Spinal cord (tissue), 10 donors: ENCODE data around the gene CLMN. TPM values are rescaled to one million over a fixed set of nuclear protein-coding genes. Genes with fewer than 3 reads are reported as not detected.

Experiments
- DNase-seq, 6 donors: peaks; one replicate each; pipeline versions ENCODE4 v3.0.0 to v3.0.0-alpha.2; 2013 to 2015; ENCODE audit warnings: low spot score in 6 of 6, low read depth in 4 of 6
- H3K27ac ChIP-seq: one replicate; pipeline ENCODE4 v1.5.1; 2013; ENCODE audit warnings: low read depth, low read length, control low read depth
- H3K27me3 ChIP-seq: one replicate; pipeline ENCODE4 v1.6.1; 2013; ENCODE audit warnings: low read length; ENCODE audit not compliant: control insufficient read depth, insufficient read depth
- H3K36me3 ChIP-seq: one replicate; pipeline ENCODE4 v1.6.1; 2013; ENCODE audit warnings: low read length; ENCODE audit not compliant: control insufficient read depth, insufficient read depth
- H3K4me1 ChIP-seq: one replicate; pipeline ENCODE4 v1.6.1; 2013; ENCODE audit warnings: low read length; ENCODE audit not compliant: control insufficient read depth, insufficient read depth
- H3K4me3 ChIP-seq: one replicate; pipeline ENCODE4 v1.5.1; 2013; ENCODE audit warnings: low read depth, low read length, control low read depth
- H3K9me3 ChIP-seq: one replicate; pipeline ENCODE4 v1.6.1; 2013; ENCODE audit warnings: low read length; ENCODE audit not compliant: control insufficient read depth, insufficient read depth
- WGBS: methylation state at CpG from one replicate; pipeline ENCODE4 v1.1.5; 2013; ENCODE audit warnings: missing lambda C conversion rate; ENCODE audit not compliant: insufficient coverage; 5-methylcytosine and 5-hydroxymethylcytosine counted together
- polyA plus RNA-seq, 2 donors: library from polyadenylated mRNA; unstranded; fragments of 120-200 nt; gene quantifications; one replicate each; pipeline ENCODE4 v1.2.1, GENCODE V29; 2013; ENCODE audit not compliant: insufficient read length in 2 of 2
- total RNA-seq, 2 donors: library from RNA; depleted of rRNA in 1 of 2; stranded (reverse); fragments of 120-200 nt in 1 of 2; fragments of >200 nt in 1 of 2; gene quantifications; one replicate each; pipeline versions ENCODE4 v1.2.3 to v1.2.4, GENCODE V29; 2013 to 2014
- donor health status: healthy.

Gene CLMN
- total and polyA plus RNA-seq, 4 donors, result 4.1 to 18.8 (median 8.6) TPM

GRCh38 chr14:95221531-95221930, 98.2 kb downstream of the CLMN start:
- peaks cover 26% of the 10 kb centered on the region for H3K4me1 ChIP-seq
- peak in 1 of 6 donors; percentile 39 for DNase-seq
- WGBS, result 46% methylated on average over 12 of the region's 12 CpGs
- H3K9me3 ChIP-seq, result no peaks in the 10 kb centered on the region
- no peak overlapping the region for H3K4me3 ChIP-seq
- peaks cover 2% of the 10 kb centered on the region for H3K27me3 ChIP-seq
- peak overlapping the region; percentile 47 for H3K27ac ChIP-seq
- no peaks in the 10 kb centered on the region for H3K36me3 ChIP-seq

DNA sequence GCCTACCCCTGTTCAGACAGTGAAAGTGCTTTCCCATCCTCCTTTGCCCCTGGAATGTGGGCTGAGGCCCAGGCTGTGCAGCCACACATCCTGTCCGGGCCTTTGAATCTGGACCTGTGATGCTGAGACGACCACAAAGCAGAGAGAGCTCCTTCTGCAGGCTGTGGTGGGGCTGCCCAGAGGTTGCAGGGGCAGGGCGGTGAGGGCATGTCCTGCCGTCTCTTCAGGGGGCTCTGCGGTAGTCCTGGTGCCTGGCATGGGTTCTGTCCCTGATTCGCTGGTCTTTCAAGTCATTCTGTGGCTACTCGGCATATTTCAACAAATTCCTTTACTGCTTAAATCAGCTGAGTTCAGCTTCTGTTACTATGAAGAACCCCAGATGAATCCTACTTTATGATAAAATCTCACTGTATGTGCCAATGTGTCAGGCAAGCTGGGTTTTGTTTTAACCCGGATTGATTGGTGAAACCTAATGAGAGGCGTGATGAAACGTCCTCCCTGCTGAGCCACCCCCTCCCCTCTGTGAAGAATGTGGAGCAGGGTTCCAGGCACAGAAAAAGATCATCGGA, 99.0 kb downstream of the CLMN start:
- Histone ChIP-seq H3K9me3 (no peaks in the 10 kb centered on the region), H3K36me3 (no peaks in the 10 kb centered on the region), H3K27me3 (peaks cover 2% of the 10 kb centered on the region), H3K4me3 (no peak overlapping the region), H3K4me1 (peaks cover 25% of the 10 kb centered on the region), H3K27ac (no peak overlapping the region)
- WGBS, result 41% methylated on average over 9 of the region's 11 CpGs
- no peak for DNase-seq

DNA sequence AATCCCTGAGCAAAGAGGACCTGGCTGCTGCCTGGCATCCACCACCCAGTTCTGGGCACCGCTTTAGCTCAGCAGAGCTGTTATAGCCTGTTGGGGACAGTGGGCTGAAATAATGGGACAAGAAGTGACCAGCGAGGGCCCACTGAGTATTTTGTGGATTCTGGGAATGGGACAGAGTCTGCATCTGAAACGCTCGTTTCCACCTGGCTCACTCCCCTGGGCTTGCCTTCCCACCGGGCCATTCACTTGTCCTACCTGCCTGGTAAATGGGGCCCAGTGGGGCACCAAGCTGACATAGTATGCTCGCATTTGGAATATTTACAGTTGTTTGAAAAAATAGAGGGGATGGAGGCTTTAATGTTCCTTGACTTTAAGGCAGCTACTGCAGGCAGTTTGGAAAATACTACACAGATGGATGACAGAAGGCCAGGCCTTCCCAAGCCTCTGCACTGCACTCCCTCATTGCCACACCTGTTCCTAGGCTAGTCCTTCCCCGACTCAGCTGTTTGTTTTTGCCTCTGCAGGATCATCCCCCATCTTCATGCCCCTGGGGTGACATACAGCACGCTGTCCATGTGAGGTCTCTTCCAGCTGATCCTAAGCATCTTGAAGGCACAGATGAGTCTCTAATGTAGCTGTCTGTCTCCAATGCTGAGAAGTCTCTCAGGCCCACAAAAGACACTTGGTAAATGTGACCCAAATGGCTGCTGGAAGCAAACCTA, 101.1 kb downstream of the CLMN start:
- H3K27ac ChIP-seq, result no peak overlapping the region
- 73% methylated on average over 7 of the region's 8 CpGs for WGBS
- no peak for DNase-seq

DNA sequence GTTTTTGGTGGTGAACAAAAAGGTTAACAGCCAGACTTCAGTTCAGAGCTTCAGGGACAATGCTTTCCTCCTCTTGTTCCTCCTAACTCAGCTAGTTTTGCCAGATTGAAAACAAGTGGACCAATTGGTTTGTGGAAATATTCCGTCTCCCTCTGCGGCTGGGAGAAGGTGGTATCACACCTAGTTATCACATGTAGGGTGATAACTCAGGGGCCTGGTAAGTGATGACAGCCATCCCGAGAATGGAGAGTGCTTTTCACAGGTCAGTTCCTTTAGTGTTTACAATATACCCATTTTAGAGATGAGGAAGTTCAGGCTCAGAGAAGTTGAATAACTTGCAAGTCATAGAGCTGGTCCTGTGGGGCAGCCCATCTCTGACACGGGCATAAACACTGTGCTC, 101.7 kb downstream of the CLMN start:
- DNase-seq, result no peak
- Histone ChIP-seq H3K27ac (no peak overlapping the region), H3K4me1 (peaks cover 25% of the 10 kb centered on the region), H3K4me3 (no peak overlapping the region), H3K9me3 (no peaks in the 10 kb centered on the region), H3K27me3 (peaks cover 2% of the 10 kb centered on the region), H3K36me3 (no peaks in the 10 kb centered on the region)
- WGBS, result 78% methylated on average over 2 of the region's 4 CpGs

More for the DNA sequence above, 101.1 kb downstream of the CLMN start:
- H3K36me3 ChIP-seq, result no peaks in the 10 kb centered on the region
- H3K4me1 ChIP-seq, result peaks cover 25% of the 10 kb centered on the region
- H3K27me3 ChIP-seq, result peaks cover 2% of the 10 kb centered on the region
- no peak overlapping the region for H3K4me3 ChIP-seq
- H3K9me3 ChIP-seq, result no peaks in the 10 kb centered on the region

DNA sequence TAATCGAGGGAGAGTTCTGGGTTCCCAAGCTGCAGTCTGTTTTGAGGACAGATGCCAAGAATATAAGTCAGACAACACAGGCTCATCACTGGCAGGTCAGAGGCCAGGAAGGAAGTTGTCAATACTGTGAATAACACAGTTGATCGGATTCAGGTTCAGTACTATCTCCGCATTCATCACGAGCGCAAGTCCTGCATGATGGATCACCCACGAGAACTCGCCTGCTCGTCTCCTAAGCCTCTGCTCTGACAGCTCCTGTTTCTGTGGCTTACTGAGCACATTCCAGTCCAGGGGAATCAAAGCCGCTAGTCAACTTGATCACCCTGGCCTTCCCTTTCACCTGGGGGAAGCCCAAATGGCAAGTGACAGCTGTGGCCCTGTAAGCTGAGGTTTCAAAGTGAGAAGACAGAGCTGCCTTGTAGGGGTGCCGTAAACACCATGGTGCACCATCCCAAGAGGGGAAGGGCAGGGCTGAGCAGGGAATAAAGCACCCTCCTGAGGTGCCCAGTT, 102.3 kb downstream of the CLMN start:
- H3K9me3 ChIP-seq, result no peaks in the 10 kb centered on the region
- no peaks in the 10 kb centered on the region for H3K36me3 ChIP-seq
- peaks cover 2% of the 10 kb centered on the region for H3K27me3 ChIP-seq
- DNase-seq, result no peak
- H3K4me1 ChIP-seq, result peaks cover 24% of the 10 kb centered on the region
- H3K27ac ChIP-seq, result no peak overlapping the region
- H3K4me3 ChIP-seq, result no peak overlapping the region
- 93% methylated on average over 10 of the region's 10 CpGs for WGBS

DNA sequence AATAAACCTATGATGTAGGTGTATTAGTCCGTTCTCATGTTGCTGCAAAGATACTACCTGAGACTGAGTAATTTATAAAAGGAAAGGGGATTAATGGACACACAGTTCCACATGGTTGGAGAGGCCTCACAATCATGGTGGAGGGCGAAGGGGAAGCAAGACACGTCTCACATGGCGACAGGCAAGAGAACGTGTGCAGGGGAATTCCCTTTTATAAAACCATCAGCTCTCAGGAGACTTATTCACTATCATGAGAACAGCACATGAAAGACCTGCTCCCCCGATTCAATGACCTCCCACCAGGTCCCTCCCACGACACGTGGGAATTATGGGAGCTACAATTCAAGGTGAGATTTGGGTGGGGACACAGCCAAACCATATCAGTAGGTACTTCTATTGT, 103.7 kb downstream of the CLMN start:
- no peak for DNase-seq
- H3K4me3 ChIP-seq, result no peak overlapping the region
- 78% methylated on average over 2 of the region's 8 CpGs for WGBS
- no peaks in the 10 kb centered on the region for H3K9me3 ChIP-seq
- peaks cover 17% of the 10 kb centered on the region for H3K4me1 ChIP-seq
- H3K27ac ChIP-seq, result no peak overlapping the region
- H3K27me3 ChIP-seq, result no peaks in the 10 kb centered on the region
- no peaks in the 10 kb centered on the region for H3K36me3 ChIP-seq

GRCh38 chr14:95215094-95215725, 104.5 kb downstream of the CLMN start:
- Histone ChIP-seq H3K4me3 (no peak overlapping the region), H3K27ac (no peak overlapping the region), H3K36me3 (no peaks in the 10 kb centered on the region), H3K27me3 (no peaks in the 10 kb centered on the region), H3K9me3 (no peaks in the 10 kb centered on the region), H3K4me1 (peaks cover 9% of the 10 kb centered on the region)
- DNase-seq, result peak in 1 of 6 donors; percentile 32
- whole genome bisulfite sequencing, result no CpG with 5 or more reads among the region's 3 CpGs

DNA sequence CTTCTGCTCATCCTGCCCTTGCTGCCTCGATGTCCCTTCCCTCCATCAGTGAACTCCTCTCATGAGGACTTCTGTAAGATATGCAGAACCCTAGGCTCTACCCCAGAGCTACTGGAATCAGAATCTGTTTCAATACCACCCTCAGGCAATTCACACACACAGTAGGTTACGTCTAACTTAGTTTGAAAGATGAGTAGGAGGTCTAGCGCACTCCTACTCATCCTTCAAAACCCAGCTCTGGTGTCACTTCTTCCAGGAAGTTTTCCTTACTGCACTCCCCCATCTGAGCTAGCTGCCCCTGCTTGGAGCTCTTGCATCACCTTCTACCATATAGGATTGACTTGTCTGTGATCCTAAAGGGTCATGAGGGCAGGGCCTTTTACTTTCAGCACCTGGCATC, 105.9 kb downstream of the CLMN start:
- 100% methylated on average over 1 of the region's 3 CpGs for WGBS

DNA sequence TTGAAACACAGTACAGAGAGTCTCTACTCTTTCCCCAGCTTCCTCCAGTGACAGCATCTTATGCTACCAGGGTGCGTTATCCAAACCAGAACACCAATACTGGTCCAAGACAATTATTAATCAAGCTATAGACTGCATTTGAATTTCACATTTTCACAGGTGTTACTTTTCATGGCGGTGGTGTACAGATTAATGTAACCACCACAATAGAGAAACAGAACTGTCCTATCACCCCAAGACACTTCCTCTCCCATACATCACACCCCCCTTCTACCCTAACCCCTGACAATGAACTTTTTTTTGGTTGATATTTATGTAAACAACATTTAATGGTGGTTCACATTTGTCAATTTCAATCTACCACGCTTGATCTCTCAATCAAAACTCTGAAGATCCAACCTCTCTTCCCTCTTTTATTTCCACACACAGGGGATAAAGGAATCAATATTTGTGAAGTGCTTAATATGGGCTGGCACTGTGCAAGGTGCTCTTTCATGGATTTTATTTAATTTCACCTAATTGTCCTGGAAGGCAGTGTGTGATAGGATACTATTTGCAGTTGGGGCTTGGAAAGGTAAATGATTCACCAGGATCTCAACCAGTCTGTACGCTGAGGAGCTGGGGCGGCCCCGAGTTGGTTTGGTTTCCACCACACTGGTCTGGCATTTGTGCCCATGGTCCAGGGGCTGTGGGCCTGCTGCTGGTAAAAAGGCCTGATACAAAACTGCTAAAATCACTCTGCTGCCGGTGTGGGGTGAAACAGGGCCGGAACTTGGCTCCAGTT, 107.8 kb downstream of the CLMN start:
- Histone ChIP-seq H3K4me1 (peaks cover 4% of the 10 kb centered on the region), H3K9me3 (no peaks in the 10 kb centered on the region), H3K4me3 (no peak overlapping the region), H3K27me3 (no peaks in the 10 kb centered on the region), H3K36me3 (no peaks in the 10 kb centered on the region), H3K27ac (no peak overlapping the region)
- WGBS, result 97% methylated on average over 4 of the region's 8 CpGs
- DNase-seq, result no peak

More for the DNA sequence above, 105.9 kb downstream of the CLMN start:
- H3K9me3 ChIP-seq, result no peaks in the 10 kb centered on the region
- H3K4me3 ChIP-seq, result no peak overlapping the region
- no peak for DNase-seq
- no peaks in the 10 kb centered on the region for H3K36me3 ChIP-seq
- H3K27ac ChIP-seq, result no peak overlapping the region
- H3K27me3 ChIP-seq, result no peaks in the 10 kb centered on the region
- H3K4me1 ChIP-seq, result peaks cover 5% of the 10 kb centered on the region
